CD14-positive monocyte (primary cell): ENCODE measurements around the gene SUPT4H1. TPM values are rescaled to one million over a fixed set of nuclear protein-coding genes. Genes with fewer than 3 reads are reported as not detected.

Experiments
- DNase-seq, 3 donors: peaks; one replicate each; pipeline ENCODE4 v3.0.0-alpha.2; 2011 to 2022
- H2AFZ ChIP-seq: 2 replicates; pipeline ENCODE4 v1.6.0; 2012; ENCODE audit warnings: mild to moderate bottlenecking, low read depth, low read length, inconsistent platforms; ENCODE audit not compliant: insufficient read depth, poor library complexity, severe bottlenecking
- H3K27ac ChIP-seq, 2 donors: 1 replicate in 1 of 2; 2 replicates in 1 of 2; pipeline ENCODE4 v1.5.1; 2012 to 2013; ENCODE audit warnings: low read length in 2 of 2, control low read depth in 1 of 2, inconsistent platforms in 1 of 2, low read depth in 1 of 2, mild to moderate bottlenecking in 1 of 2
- H3K27me3 ChIP-seq, 2 donors: one replicate each; pipeline versions ENCODE4 v1.6.0 to v1.6.1; 2011 to 2013; ENCODE audit warnings: low read length in 2 of 2; ENCODE audit not compliant: control insufficient read depth in 2 of 2, insufficient read depth in 2 of 2
- H3K36me3 ChIP-seq, 2 donors: replicated peaks in 1 of 2; 1 replicate in 1 of 2; 2 replicates in 1 of 2; pipeline versions ENCODE4 v1.5.1 to v1.6.1; 2012 to 2013; ENCODE audit warnings: low read length in 2 of 2, control low read depth in 1 of 2, inconsistent platforms in 1 of 2, mild to moderate bottlenecking in 1 of 2; ENCODE audit not compliant: insufficient read depth in 2 of 2, control insufficient read depth in 1 of 2
- H3K4me1 ChIP-seq, 2 donors: 1 replicate in 1 of 2; 2 replicates in 1 of 2; pipeline versions ENCODE4 v1.5.1 to v1.6.1; 2012 to 2013; ENCODE audit warnings: low read length in 2 of 2, control low read depth in 1 of 2, inconsistent platforms in 1 of 2, mild to moderate bottlenecking in 1 of 2, moderate library complexity in 1 of 2; ENCODE audit not compliant: insufficient read depth in 2 of 2, control insufficient read depth in 1 of 2
- H3K4me2 ChIP-seq: replicated peaks from 2 replicates; pipeline ENCODE3; 2012; ENCODE audit warnings: low read length, moderate library complexity, mild to moderate bottlenecking; ENCODE audit not compliant: poor library complexity, severe bottlenecking; ENCODE audit errors: extremely low read depth
- H3K4me3 ChIP-seq, 3 experiments: fragments of 200-600 bp in 1 of 3; sonication (generic) in 1 of 3; replicated peaks in 1 of 3; 1 replicate in 2 of 3; 2 replicates in 1 of 3; pipeline ENCODE4 v1.5.1; 2011 to 2013; ENCODE audit warnings: low read length in 3 of 3, mild to moderate bottlenecking in 3 of 3, control low read depth in 2 of 3, low read depth in 2 of 3, inconsistent platforms in 1 of 3, moderate library complexity in 1 of 3
- H3K79me2 ChIP-seq: 2 replicates; pipeline ENCODE4 v1.6.0; 2012; ENCODE audit warnings: mild to moderate bottlenecking, control low read depth, inconsistent platforms, low read length, moderate library complexity; ENCODE audit not compliant: insufficient read depth
- H3K9ac ChIP-seq: 2 replicates; pipeline ENCODE4 v1.6.0; 2017; ENCODE audit warnings: low read length, mild to moderate bottlenecking; ENCODE audit not compliant: insufficient read depth, poor library complexity, severe bottlenecking
- H3K9me3 ChIP-seq, 2 donors: replicated peaks in 1 of 2; 1 replicate in 1 of 2; 2 replicates in 1 of 2; pipeline versions ENCODE4 v1.5.1 to v1.6.1; 2012 to 2013; ENCODE audit warnings: low read length in 2 of 2, control low read depth in 1 of 2; ENCODE audit not compliant: control insufficient read depth in 1 of 2, insufficient read depth in 1 of 2
- H4K20me1 ChIP-seq: 2 replicates; pipeline ENCODE4 v1.6.0; 2012; ENCODE audit warnings: mild to moderate bottlenecking, low read length, control low read depth, moderate library complexity; ENCODE audit not compliant: insufficient read depth
- H3K27ac Mint-ChIP-seq, 7 donors: one replicate each; pipeline ENCODE4 v1.8.0; 2020; ENCODE audit warnings: mild to moderate bottlenecking in 7 of 7, mixed read lengths in 7 of 7, moderate library complexity in 6 of 7, inconsistent platforms in 2 of 7
- H3K27me3 Mint-ChIP-seq, 3 donors: one replicate each; pipeline ENCODE4 v1.8.0; 2021 to 2022; ENCODE audit warnings: low read depth in 3 of 3, mild to moderate bottlenecking in 3 of 3, mixed read lengths in 3 of 3, moderate library complexity in 3 of 3, inconsistent platforms in 1 of 3
- H3K36me3 Mint-ChIP-seq, 2 donors: one replicate each; pipeline ENCODE4 v1.8.0; 2020; ENCODE audit warnings: mixed read lengths in 2 of 2, inconsistent platforms in 1 of 2, mild to moderate bottlenecking in 1 of 2
- H3K4me1 Mint-ChIP-seq: one replicate; pipeline ENCODE4 v1.8.0; 2020; ENCODE audit warnings: mild to moderate bottlenecking, mixed read lengths
- H3K4me3 Mint-ChIP-seq, 2 donors: one replicate each; pipeline ENCODE4 v1.8.0; 2020; ENCODE audit warnings: mild to moderate bottlenecking in 2 of 2, mixed read lengths in 2 of 2, moderate library complexity in 1 of 2
- H3K9me3 Mint-ChIP-seq, 7 donors: one replicate each; pipeline ENCODE4 v1.8.0; 2020 to 2022; ENCODE audit warnings: mixed read lengths in 7 of 7, mild to moderate bottlenecking in 6 of 7, moderate library complexity in 6 of 7, inconsistent platforms in 2 of 7
- CTCF ChIP-seq: fragments of 200-600 bp; IDR thresholded peaks from one replicate; pipeline ENCODE4 v1.8.0; 2022; ENCODE audit warnings: antibody characterized with exemption, mild to moderate bottlenecking
- WGBS: methylation state at CpG from one replicate; pipeline ENCODE4 v1.1.5; 2013; ENCODE audit warnings: missing lambda C conversion rate; ENCODE audit not compliant: insufficient coverage; 5-methylcytosine and 5-hydroxymethylcytosine counted together
- intact Hi-C, 2 donors: fragments of 100-400 bp; cut with micrococcal nuclease; formaldehyde crosslinking; loops; one replicate each; pipeline versions ENCODE4 v1.15.0 to v1.15.1; 2023
- polyA plus RNA-seq, 3 donors: library from polyadenylated mRNA; depleted of rRNA in 1 of 3; unstranded in 2 of 3; stranded (reverse) in 1 of 3; fragments of 300-500 nt in 2 of 3; fragments of >200 nt in 1 of 3; fragmentation: Illumina TruSeq in 2 of 3; gene quantifications; 1 replicate in 2 of 3; 2 replicates in 1 of 3; pipeline ENCODE4 v1.2.3, GENCODE V29; 2012 to 2021

SUPT4H1 gene
- polyA plus RNA-seq, 3 donors: 144 to 251 (median 241) TPM

DNA sequence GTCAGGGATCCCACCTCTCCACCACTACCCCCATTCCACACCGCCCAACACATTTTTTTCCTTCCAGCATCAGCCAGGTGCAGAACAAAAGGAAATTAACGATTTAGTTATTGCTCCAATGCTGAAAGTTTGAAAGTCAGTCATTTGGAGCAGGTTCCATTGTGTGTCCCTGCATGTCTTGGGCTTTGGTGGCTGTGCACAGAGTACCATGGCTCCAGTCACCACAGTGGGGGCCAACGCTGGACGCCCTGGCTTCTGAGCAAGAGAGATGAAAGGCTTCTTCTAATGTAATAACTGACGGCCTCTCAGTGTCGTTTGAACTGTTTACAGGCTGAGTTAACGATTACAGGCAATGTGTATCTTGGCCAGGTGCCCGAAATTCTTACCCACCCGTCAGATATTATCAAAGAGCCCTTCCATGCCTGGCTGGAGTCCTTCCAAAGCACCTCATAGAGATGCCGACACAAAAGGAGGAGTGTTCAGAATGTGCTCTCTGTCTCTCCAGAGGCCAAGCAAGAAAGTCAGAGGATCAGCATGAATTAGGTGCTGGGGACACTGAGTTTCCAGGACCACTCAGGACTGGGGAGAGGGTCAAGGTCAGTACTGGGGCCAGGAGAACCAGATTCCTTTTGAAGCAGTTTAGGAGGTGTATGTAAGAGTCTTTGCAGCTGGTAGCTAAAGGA is 39.4 kb upstream of the SUPT4H1 start:
- peaks cover 0 to 5% of the 10 kb centered on the region in 2 donors for H3K27me3 ChIP-seq
- peaks cover 5% of the 10 kb centered on the region for H3K4me1 Mint-ChIP-seq
- no peaks in the 10 kb centered on the region for H3K9me3 ChIP-seq
- no peaks in the 10 kb centered on the region for H3K36me3 ChIP-seq
- H3K4me1 ChIP-seq: no peaks in the 10 kb centered on the region
- H3K4me3 ChIP-seq: no peak overlapping the region
- H2AFZ ChIP-seq: no peak overlapping the region
- 65% methylated on average over 8 of the region's 10 CpGs for WGBS
- H3K4me3 Mint-ChIP-seq: peak overlapping the region in 1 of 2 donors; percentile 0
- peaks cover 0 to 3% (median 0%) of the 10 kb centered on the region in 7 donors for H3K9me3 Mint-ChIP-seq
- TF ChIP-seq CTCF: no peak
- H3K27me3 Mint-ChIP-seq: peaks cover 9 to 28% (median 9%) of the 10 kb centered on the region in 3 donors
- no peaks in the 10 kb centered on the region for H4K20me1 ChIP-seq
- intact Hi-C loops: no loop called here
- H3K4me2 ChIP-seq: no peak overlapping the region
- H3K27ac Mint-ChIP-seq: no peak overlapping the region
- no peaks in the 10 kb centered on the region for H3K36me3 Mint-ChIP-seq
- H3K79me2 ChIP-seq: no peaks in the 10 kb centered on the region
- H3K27ac ChIP-seq: no peak overlapping the region
- H3K9ac ChIP-seq: no peak overlapping the region
- DNase-seq: no peak

GRCh38 chr17:58390884-58391283 is 38.9 kb upstream of the SUPT4H1 start:
- peak overlapping the region in 1 of 7 donors; percentile 27 for H3K27ac Mint-ChIP-seq
- intact Hi-C loops: no loop called here
- H3K36me3 ChIP-seq: no peaks in the 10 kb centered on the region
- no peaks in the 10 kb centered on the region for H3K4me1 ChIP-seq
- no CpG with 5 or more reads among the region's 2 CpGs for WGBS
- TF ChIP-seq CTCF: no peak
- no peak overlapping the region for H2AFZ ChIP-seq
- no peaks in the 10 kb centered on the region for H3K79me2 ChIP-seq
- peaks cover 6 to 29% (median 9%) of the 10 kb centered on the region in 3 donors for H3K27me3 Mint-ChIP-seq
- no peak for DNase-seq
- H3K9me3 ChIP-seq: no peaks in the 10 kb centered on the region
- H4K20me1 ChIP-seq: no peaks in the 10 kb centered on the region
- no peak overlapping the region for H3K4me3 Mint-ChIP-seq
- H3K4me1 Mint-ChIP-seq: peaks cover 5% of the 10 kb centered on the region
- H3K36me3 Mint-ChIP-seq: no peaks in the 10 kb centered on the region
- no peak overlapping the region for H3K4me2 ChIP-seq
- H3K27ac ChIP-seq: no peak overlapping the region
- peaks cover 0 to 5% of the 10 kb centered on the region in 2 donors for H3K27me3 ChIP-seq
- H3K4me3 ChIP-seq: no peak overlapping the region
- no peak overlapping the region for H3K9ac ChIP-seq
- peaks cover 0 to 3% (median 0%) of the 10 kb centered on the region in 7 donors for H3K9me3 Mint-ChIP-seq
